ENCODE results near the gene HECW1.
"Not testable (repeated sequence)": the region's sequence is repeated elsewhere in the genome, so short reads cannot be mapped to it uniquely, and the experiment has no call there.

HECW1 gene

DNA sequence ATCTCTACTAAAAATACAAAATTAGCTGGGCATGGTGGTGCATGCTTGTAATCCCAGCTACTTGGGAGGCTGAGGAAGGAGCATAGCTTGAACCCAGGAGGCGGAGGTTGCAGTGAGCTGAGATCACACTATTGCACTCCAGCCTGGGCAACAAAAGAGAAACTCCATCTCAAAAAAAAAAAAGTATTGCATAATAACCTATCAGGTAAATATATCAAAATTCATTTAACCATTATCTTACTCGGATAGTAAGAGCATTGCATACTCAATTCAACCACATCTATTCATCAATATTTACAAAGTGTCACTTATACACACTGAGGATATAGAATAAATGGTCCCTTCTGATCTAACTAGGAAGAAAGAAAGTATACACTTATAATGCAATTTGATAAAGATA is 461.4 kb downstream of the HECW1 start:
- DNase-seq (ENCODE audit: low read depth, low spot score) = not testable (repeated sequence)

DNA sequence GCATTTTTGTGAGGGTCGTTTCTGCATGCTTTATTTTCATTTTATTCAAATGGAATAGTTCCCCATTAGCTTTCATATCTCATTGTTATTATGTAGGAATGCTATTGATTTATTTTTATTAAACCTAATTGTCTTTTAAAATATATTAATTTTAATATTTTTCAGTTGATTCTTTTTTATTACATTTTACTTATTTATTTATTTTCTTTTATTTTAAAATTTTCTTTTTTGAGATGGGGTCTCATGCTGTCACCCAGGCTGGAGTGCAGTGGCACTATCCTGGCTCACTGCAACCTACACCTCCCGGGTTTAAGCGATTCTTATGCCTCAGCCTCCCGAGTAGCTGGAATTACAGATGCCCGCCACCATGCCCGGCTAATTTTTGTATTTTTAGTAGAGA is 463.1 kb downstream of the HECW1 start:
- no peak for DNase-seq (ENCODE audit: low read depth, low spot score)

DNA sequence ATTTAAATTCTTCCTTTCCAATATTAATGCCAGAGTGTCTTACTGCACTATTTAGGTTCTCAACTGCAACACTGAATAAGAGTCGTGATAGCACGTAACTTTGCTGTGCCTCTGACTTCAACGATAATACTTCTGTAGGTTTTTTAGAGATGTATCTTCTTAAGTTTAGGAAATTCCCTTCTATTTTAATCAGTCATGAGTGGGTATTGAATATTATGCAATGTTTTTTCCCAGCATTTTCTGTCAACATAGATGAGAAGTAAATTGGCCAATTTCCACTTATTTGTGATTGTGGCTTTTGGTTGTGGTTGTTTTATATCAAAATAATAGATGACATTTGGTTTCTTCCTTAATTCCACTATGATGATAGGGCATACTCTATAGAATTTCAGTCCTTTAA is 463.8 kb downstream of the HECW1 start:
- DNase-seq (ENCODE audit: low read depth, low spot score) = no peak

DNA sequence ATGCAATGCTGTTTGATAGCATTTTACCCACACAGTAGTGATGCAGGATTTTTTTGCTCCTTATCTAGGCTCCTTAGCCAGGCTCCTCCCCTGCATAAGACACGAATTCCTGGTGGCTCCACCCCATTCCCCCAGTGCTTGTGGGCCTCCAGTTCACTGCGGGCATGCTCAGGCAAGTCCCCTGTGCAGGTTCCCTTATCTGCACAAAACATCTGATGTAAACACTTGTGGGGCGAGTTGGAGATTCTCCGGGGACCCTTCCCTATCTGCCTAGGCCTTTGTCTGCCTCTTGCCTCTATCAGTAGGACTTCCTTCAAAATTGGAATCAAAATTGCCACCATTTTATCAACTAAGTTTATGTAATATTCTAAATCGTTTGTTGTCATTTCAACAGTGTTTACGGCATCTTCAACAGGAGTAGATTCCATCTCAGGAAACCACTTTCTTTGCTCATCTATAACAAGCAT is 465.1 kb downstream of the HECW1 start:
- no peak for DNase-seq (ENCODE audit: low read depth, low spot score)

DNA sequence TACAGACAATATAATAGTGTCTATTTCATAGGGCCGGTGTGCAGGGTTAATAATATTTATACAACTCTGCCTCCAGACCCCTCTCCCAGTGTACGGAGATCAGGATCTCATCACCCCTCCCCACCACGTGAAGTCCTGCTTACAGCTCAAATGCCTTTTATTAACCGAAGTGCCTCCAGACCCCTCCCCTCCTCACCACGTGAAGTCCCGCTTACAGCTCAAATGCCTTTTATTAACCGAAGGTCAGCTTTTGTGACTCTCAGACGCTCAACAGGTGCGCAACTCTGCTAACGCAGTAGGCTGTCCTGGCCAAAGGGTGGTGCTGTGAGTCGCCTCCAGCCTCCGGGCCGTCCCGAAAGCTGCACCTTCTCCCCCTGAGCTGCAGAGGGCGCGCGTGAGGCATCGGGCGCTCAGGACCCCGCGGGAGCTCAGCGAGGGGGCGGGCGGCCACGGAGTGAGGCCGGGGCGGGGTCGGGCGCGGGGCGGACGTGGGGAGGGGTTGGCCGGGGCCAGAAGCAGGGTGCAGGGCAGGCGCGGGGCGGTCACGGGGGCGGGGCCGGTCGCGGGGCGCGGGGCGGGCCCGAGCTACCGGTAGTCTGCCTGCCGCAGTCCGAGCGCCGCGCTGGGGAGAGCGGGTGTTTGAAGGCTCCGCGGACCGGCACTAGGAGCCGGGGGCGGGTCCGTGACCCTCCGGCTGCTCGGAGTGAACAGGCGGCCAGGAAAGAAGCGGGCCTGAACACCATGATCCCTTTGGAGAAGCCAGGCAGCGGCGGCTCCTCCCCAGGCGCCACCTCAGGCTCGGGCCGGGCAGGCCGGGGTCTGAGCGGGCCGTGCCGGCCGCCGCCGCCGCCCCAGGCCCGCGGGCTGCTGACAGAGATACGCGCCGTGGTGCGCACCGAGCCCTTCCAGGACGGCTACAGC is 470.3 kb downstream of the HECW1 start, which contains the start of gene STK17A:
Gene STK17A (plus strand): TSS at position 606 of the 921 bp plus-strand sequence. CDS start 136 bp downstream, at position 742.
- peak; percentile 85 for DNase-seq (ENCODE audit: low read depth, low spot score)

DNA sequence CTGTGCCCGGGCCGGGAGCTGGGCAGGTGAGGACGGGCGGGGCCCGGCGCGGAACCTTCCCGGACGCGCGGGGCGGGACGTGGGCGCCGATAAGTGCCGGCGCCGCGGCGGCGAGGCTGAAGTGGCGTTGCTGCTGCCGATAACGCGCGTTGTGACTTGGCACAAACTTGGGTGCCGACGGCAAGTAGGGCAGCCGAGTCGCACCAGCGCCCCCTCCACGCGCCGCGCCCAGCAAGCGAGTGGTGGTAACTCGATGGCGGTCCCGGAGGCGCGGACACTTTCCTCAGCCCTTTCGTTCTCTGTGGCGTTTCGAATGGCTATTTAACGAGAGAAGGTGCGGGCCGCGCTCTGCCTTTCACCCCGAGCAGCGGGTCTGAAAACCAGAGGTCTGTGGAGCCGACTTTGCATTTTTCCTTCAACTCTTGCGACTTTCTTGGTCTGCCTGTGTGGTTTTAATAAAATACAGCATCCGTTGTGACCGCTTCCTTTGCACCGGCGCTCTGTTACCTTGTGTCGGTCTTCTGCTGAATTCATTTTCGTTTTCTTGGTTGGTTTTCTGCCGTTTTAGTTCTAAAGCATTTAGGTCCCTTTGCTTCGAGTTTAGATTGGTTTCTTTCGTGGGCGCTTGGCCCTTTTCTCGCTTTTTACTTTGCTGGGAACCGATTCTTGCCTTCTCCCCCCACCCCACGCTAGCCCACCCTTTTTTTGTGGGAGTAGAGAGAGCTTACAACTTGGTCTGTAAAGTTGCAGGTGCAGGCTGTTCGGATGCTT is 471.2 kb downstream of the HECW1 start:
- DNase-seq (ENCODE audit: low read depth, low spot score) = no peak

DNA sequence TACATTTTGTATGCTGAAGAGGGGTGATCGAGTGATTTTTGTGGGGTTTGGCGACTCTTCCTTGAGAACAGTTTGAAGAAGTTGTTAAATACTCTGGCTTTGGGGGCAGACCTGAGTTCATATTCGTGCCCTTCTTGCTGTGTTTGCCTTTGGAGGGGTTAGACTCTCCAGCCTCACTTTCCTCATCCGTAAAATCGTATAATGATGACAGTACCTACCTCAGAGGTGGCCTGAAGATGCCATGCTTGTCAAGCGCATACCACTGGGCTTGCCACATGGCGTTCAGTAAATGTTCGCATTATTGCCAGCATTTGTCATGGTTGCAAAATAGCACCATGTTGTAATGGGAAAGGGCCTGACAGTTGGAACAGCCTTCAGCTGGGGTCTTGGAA is 471.7 kb downstream of the HECW1 start:
- no peak for DNase-seq (ENCODE audit: low read depth, low spot score)

DNA sequence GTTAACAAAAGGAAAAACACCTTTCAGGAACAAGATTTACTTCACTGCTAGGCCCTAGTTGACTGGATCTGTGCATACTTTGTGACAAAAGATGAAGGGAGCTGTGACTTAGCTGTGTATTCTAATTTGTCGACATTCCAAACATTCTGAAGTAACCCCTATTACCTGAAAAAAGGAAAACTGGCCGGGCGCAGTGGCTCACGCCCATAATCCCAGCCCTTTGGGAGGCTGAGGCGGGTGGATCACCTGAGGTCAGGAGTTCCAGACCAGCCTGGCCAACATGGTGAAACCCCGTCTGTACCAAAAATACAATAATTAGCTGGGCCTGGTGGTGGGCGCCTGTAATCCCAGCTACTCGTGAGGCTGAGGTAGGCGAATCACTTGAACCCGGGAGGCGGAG is 472.3 kb downstream of the HECW1 start:
- DNase-seq (ENCODE audit: low read depth, low spot score) = not testable (repeated sequence)

DNA sequence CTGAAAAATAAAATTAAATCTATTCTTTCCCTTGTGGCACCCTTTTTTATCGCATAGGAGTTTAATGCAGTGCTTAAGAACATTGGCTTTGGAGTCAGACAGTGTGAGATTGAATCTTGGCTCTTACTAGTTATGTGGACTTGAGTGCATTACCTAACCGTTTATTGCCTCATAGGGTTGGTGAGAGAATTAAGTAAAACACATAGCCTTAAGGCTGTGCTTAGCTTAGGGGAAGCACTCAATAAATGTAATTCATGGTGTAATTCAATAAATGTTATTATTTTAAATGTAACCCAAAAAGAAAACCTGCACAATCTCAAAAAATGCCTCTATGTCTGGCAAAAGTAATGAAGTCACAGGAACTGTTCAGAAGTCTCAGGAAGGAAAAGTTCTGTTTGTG is 473.1 kb downstream of the HECW1 start:
- DNase-seq (ENCODE audit: low read depth, low spot score) = no peak

DNA sequence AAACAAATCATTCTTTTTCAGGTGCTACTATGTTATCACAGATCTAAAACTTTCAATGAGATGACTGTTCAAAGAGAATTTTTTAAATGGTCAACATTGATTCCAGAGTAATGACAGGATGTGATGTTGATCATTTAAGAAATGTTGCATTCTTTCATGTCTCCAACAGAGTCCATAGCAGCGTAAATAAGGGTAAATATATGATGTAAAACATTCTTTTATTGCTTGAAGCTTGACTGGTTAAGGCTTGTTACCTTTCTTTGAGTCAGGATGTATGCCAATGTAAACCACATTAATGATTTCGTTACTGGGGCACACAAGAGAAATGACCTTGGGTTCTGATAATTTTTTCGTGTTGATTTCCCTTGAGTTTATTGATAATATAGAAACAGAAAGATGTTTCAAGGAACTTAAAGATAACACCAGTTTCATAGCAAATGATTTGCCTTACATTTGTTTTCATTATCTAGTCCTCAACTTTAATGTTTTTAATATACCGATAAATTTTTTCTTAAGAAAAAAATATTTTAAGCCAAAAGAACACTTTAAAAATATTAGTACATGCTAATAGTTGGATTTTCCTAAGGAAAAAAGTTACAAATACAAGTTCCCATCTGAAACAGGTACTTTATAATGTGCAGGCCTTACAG is 473.9 kb downstream of the HECW1 start:
- no peak for DNase-seq (ENCODE audit: low read depth, low spot score)

DNA sequence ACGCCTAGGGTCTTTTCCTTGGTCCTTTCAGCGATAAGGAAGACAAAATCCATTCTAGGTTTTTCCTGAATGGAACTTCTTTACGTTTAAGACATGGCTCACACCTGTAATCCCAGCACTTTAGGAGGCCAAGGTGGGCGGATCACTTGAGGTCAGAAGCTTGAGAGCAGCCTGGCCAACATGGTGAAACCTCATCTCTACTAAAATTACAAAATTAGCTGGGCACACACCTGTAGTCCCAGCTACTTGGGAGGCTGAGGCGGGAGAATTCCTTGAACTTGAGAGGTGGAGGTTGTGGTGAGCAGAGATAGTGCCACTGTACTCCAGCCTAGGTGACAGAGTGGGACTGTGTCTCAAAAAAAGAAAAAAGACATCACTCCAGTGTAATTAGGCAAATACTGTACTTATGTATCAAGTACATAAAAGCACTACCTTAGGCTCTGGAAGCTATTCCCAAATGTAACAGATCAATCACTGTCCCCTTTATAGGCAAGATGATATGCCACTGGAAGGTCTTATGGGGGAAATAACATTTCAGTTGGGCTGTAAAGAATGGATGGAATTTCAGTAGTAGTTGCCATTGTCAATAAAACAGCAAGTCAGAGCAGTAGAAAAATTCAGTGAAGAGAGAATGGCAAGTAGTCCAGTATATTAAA is 476.2 kb downstream of the HECW1 start:
- DNase-seq (ENCODE audit: low read depth, low spot score) = no peak

DNA sequence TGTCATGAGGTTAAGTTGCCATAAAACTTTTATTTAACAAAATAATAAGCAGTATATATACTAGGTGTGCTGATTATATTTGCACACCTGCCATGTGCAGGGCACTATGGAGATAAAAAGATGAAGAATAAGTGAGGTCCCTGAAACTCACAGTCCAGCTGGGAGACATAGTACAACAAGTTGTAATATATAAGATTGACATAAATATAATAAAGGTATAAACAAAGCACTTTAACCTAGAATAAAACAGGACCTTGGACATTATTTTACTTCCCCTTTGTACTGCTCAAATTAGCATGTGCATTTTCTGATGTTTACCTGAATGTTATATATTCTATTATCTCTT is 476.7 kb downstream of the HECW1 start:
- no peak for DNase-seq (ENCODE audit: low read depth, low spot score)

DNA sequence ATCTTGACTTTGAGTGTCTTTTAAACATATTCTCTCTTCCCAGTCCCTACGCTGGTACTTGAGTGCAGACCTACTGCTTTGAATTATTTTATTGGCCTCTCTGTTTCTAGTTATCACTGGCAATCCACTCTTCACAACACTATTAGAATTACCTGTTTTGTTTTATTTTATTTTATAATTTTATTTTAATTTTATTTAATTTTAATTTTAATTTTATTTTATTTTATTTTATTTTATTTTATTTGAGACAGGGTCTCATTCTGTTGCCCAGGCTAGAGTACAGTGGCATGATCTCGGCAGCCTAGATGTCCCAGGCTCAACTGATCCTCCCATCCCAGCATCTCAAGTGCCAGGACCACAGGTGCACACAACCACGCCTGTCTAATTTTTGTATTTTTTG is 477.3 kb downstream of the HECW1 start:
- DNase-seq (ENCODE audit: low read depth, low spot score) = no peak

DNA sequence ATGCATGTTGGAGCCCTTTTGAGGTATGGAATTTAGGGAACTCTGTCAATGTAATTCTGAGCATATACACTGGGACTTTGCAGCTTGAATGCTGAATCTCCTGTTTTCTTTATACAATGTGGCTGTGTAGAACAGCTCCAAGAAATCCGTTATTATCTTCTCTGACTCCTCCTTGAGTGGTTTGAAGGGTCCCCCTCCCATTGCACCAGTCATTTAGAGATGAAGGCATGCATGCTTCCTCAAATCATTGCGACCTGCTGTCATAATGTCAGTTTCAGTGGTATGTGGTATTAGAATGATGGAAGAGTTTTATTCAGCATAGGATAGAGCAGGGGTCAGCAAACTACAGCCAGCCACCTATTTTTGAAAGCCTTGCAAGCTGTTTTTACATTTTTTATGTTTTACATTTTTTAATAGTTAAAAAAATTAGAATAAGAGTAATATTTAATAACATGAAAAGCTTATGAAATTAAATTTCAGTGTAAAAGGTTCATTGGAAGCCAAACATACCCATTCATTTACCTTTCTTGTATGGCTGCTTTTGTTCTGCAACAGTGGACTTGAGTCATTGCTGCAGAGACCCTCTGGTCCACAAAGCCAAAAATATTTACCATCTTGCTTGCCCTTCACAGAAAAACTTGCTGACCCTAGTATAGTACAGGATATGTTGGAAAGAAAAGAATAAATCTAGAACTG is 478.6 kb downstream of the HECW1 start:
- DNase-seq (ENCODE audit: low read depth, low spot score) = no peak

DNA sequence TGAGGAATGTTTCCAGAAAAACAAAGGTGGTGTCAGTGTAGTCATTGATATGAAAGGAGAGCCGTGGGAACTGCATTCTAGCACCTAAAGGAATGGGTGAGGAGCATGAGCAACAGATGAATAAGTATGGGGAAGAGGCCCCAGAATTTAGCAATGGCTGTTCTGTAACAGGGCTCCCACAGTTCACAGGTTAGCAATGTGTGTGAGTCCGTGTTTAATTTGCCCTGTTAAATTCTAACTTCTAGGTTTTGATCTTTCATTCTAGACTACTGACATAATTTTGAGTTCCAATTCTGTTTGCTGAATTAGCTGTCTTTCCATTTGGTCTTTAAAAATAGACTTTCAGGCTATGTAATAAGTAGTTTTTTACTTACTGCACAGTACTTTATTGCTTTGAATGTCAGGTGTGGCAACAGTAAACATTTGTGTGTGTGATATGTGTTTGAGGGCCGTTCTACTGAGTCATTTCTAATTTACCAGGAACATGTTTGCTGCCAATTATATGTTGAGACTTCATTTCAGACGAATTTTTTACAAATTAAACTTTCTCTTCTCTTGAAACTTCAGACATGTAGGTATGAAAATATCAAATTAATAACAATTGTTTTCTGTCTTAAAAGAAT is 479.2 kb downstream of the HECW1 start:
- DNase-seq (ENCODE audit: low read depth, low spot score) = no peak

DNA sequence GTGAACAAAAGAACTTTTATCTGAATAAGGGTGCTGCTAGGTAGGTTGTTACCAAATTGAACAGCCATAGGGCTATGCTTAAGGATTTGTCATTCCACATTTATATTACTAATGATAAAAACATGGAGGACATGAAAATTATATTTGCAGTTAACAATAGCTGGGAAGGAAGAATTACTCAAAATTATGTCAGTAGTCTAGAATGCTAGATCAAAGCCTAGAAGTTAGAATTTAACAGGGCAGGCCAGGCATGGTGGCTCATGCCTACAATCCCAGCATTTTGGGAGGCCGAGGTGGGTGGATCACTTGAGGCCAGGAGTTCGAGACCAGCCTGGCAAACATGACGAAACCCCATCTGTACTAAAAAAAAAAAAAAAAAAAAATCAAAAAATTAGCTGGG is 479.9 kb downstream of the HECW1 start:
- no peak for DNase-seq (ENCODE audit: low read depth, low spot score)

DNA sequence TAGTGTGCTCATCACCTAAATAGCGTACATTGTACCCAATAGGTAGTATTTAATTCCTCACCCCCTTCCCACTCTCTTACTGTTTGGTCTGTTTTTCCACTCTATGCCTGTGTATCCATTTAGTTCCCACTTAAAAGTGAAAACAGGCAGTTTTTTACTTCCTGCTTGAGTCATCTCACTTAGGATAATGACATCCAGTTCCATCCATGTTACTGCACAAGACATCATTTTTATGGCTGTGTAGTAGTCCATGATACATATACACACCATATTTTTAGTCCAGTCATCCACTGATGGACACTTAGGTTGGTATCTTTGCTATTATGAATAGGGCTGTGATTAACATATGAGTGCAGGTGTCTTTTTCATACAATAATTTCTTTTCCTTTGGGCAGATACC is 480.6 kb downstream of the HECW1 start:
- DNase-seq (ENCODE audit: low read depth, low spot score) = no peak

DNA sequence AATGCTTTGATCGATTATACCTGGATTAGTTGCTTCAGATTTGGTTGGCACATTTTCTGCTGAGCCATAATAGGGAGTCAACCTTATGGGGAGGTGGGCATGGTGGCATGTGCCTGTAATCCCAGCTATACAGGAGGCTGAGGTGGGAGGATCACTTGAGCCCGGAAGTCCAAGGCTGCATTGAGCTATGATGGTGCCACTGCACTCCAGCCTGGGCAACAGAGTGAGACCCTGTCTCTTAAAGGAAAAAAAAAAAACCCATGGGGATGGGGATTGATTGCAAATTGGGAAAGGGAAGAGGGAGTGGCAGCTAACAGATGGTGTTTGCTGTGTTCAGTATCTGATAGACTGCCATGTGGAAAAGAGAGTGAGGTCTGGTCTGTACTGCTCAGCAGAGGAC is 481.6 kb downstream of the HECW1 start:
- DNase-seq (ENCODE audit: low read depth, low spot score) = no peak

DNA sequence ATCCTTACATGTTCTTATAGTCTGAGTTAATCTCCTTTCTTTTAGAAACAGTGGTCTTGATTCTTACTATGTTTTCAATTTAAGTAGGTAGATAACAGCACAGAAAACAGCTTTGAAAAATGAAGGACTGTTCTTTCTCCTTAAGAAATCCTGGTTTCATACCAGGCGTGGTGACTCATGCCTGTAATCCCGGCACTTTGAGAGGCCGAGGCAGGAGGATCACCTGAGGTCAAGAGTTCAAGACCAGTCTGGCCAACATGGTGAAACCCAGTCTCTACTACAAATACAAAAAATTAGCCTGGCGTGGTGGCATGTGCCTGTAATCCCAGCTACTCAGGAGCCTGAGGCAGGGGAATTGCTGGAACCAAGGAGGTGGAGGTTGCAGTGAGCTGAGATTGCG is 484.0 kb downstream of the HECW1 start:
- not testable (repeated sequence) for DNase-seq (ENCODE audit: low read depth, low spot score)

DNA sequence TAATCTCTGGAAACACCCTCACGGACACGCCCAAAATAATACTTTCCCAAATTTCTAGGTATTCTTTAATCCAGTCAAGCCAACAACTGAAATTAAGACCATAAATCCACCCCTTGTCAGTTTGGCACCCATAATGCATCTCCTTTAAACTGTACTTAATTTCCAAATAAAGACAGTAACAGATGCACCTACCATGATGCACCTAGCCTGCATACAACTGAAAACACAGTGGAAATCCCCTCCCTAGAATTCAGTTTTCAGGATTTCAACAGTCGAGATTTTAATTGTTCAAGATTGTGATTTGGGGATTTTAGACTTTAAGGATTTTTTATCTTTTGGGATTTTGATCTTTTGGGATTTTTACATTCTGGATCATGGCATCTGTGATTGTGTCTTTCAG is 487.6 kb downstream of the HECW1 start:
- DNase-seq (ENCODE audit: low read depth, low spot score) = no peak

DNA sequence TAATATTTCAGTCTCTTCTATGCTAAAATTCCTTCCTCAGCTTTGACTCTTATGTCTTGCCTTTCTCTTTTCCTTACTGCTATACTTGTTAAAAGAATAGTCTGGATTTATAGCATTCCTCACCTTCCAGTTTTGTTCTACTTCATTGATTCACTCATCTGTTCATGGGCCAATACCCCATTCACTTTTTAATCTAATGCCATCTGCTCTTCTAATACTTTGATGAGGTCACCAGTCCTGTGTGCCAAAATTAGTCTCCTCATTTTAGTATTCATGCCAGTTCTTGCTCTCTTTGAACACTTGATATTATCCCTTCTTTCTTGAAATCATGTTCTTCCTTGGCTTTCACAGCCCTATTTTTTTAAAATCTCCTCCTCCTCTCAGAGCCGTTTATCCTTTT is 489.8 kb downstream of the HECW1 start:
- DNase-seq (ENCODE audit: low read depth, low spot score) = no peak
